Transverse colon (tissue), 4 donors: ENCODE measurements around the gene CCDC88C. TPM values are rescaled to one million over a fixed set of nuclear protein-coding genes. Genes with fewer than 3 reads are reported as not detected.
"Not testable (repeated sequence)": the region's sequence is repeated elsewhere in the genome, so short reads cannot be mapped to it uniquely, and the experiment has no call there.

Experiments used
- DNase-seq: peaks from one replicate; pipeline ENCODE4 v3.0.0-alpha.2; 2019
- H3K27ac ChIP-seq, 4 donors: fragments of 200-600 bp; sonication (generic); 2 replicates each; pipeline ENCODE4 v1.5.1; 2016 to 2018; ENCODE audit warnings: inconsistent platforms in 4 of 4
- H3K27me3 ChIP-seq: fragments of 200-600 bp; sonication (generic); 2 replicates; pipeline ENCODE4 v1.5.1; 2017; ENCODE audit warnings: inconsistent platforms
- H3K36me3 ChIP-seq, 4 donors: fragments of 200-600 bp; sonication (generic); 2 replicates each; pipeline ENCODE4 v1.5.1; 2017 to 2019; ENCODE audit warnings: inconsistent platforms in 4 of 4
- H3K4me1 ChIP-seq, 4 donors: fragments of 200-600 bp; sonication (generic); 2 replicates each; pipeline ENCODE4 v1.5.1; 2017 to 2020; ENCODE audit warnings: inconsistent platforms in 4 of 4
- H3K4me3 ChIP-seq, 4 donors: fragments of 200-600 bp; sonication (generic); 1 replicate in 1 of 4; 2 replicates in 3 of 4; pipeline versions ENCODE4 v1.5.1 to v1.6.1; 2017 to 2019; ENCODE audit warnings: inconsistent platforms in 4 of 4
- H3K9me3 ChIP-seq, 2 donors: fragments of 200-600 bp; sonication (generic); 2 replicates each; pipeline ENCODE4 v1.5.1; 2017 to 2019; ENCODE audit warnings: inconsistent platforms in 2 of 2
- EP300 ChIP-seq: sonication (generic); formaldehyde crosslinking; IDR thresholded peaks from one replicate; pipeline ENCODE4 v1.6.1; 2017; ENCODE audit warnings: antibody characterized with exemption, low read depth
- POLR2A ChIP-seq: fragments of 450-650 bp; IDR thresholded peaks from one replicate; pipeline ENCODE4 v1.6.1; 2016; ENCODE audit warnings: antibody characterized with exemption, mild to moderate bottlenecking, moderate library complexity
- POLR2AphosphoS5 ChIP-seq, 3 donors: sonication (generic); formaldehyde crosslinking; IDR thresholded peaks; one replicate each; pipeline ENCODE4 v1.6.1; 2016; ENCODE audit warnings: antibody characterized with exemption in 3 of 3
- WGBS, 2 donors: methylation state at CpG; one replicate each; pipeline ENCODE4 v1.1.5; 2018; ENCODE audit warnings: low coverage in 1 of 2; 5-methylcytosine and 5-hydroxymethylcytosine counted together
- in situ Hi-C, 4 donors: fragments of 200-750 bp; cut with MboI; loops; one replicate each; pipeline versions ENCODE4 v1.15.0 to v1.15.1; 2017; ENCODE audit warnings: low sequenced_read_pairs in 3 of 4, low pct_ligation_motif_present in 1 of 4, low pct_unique_long_range_greater_than_20kb in 1 of 4
- intact Hi-C: fragments of 100-400 bp; cut with DNase I; formaldehyde crosslinking; loops from one replicate; pipeline ENCODE4 v1.15.1; 2023; ENCODE audit warnings: low total_unique reads
- total RNA-seq, 4 donors: library from RNA; depleted of rRNA; stranded (reverse); fragments of >200 nt; gene quantifications; one replicate each; pipeline ENCODE4 v1.1.0, GENCODE V29; 2016
- TF ChIP-seq, protein P1 (sequence below), 5 experiments: fragments of 200-600 bp in 3 of 5; fragments of 450-650 bp in 2 of 5; sonication (generic) in 3 of 5; IDR thresholded peaks; 1 replicate in 2 of 5; 2 replicates in 3 of 5; pipeline ENCODE4 v1.5.1; 2016 to 2017; ENCODE audit warnings: antibody characterized with exemption in 5 of 5, inconsistent platforms in 3 of 5, mild to moderate bottlenecking in 2 of 5, moderate library complexity in 1 of 5

The CCDC88C gene
- total RNA-seq, 4 donors from 2014 or later, result 29.5 to 171 (median 60.3) TPM

DNA sequence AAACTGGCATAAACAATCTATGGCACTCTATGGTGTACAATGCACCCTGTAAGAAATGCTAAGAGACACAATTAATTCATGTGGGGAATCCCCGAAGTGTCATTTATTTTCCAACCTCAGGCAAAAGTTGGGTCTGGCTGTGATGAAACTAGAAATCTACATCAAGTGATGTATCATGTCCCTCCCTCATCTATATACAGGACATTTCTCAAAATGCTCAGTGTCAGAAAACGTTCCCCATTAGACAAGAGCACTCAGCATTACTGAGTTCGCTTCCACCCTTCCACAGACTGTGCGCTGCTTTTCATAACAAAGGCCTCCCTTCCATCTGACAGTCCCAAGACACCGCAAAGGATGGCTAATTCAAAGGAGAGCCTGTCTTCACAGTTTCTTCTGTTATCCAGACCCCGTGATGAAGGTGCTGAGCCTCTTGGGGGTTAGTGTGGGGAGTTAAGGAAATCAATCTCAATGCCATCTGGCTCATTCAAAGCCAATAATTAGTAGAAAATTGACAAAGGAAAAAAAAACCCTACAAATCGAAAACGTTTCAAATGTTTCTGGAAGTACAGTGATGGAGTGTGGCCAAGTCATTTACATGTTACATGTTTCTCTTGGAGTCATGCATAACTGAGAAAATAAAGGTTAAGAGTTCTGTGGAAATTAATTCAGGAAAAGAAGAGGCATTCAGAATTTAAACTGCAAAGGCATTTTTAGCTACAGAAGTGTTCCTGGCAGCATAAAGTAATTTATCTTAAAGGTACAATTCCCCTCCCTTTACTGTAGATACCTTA, 7.5 kb downstream of the CCDC88C start:
- in situ Hi-C loops (loop anchor here in 1 of 4 donors (25.0 kb wide), 1 partner anchor 98 kb away; no protein-coding TSS in a partner anchor), intact Hi-C loops (no loop called here)
- no peaks in the 10 kb centered on the region for H3K9me3 ChIP-seq
- peaks cover 0 to 32% (median 16%) of the 10 kb centered on the region in 4 donors for H3K4me1 ChIP-seq
- H3K27ac ChIP-seq, result peak overlapping the region; percentile 26 to 62 (median 44)
- WGBS, 2 donors, result 60 to 74% methylated on average over 5 to 8 of the region's 8 CpGs
- H3K27me3 ChIP-seq, result no peaks in the 10 kb centered on the region
- H3K4me3 ChIP-seq, result no peak overlapping the region
- DNase-seq, result no peak
- H3K36me3 ChIP-seq, result no peaks in the 10 kb centered on the region
- no peak for TF ChIP-seq POLR2A
- TF ChIP-seq EP300, result no peak
- no peak for TF ChIP-seq POLR2AphosphoS5 (IDR thresholded peaks at IDR 0.05)
- TF ChIP-seq, protein P1, sequence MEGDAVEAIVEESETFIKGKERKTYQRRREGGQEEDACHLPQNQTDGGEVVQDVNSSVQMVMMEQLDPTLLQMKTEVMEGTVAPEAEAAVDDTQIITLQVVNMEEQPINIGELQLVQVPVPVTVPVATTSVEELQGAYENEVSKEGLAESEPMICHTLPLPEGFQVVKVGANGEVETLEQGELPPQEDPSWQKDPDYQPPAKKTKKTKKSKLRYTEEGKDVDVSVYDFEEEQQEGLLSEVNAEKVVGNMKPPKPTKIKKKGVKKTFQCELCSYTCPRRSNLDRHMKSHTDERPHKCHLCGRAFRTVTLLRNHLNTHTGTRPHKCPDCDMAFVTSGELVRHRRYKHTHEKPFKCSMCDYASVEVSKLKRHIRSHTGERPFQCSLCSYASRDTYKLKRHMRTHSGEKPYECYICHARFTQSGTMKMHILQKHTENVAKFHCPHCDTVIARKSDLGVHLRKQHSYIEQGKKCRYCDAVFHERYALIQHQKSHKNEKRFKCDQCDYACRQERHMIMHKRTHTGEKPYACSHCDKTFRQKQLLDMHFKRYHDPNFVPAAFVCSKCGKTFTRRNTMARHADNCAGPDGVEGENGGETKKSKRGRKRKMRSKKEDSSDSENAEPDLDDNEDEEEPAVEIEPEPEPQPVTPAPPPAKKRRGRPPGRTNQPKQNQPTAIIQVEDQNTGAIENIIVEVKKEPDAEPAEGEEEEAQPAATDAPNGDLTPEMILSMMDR (IDR thresholded peaks at IDR 0.05), result no peak

DNA sequence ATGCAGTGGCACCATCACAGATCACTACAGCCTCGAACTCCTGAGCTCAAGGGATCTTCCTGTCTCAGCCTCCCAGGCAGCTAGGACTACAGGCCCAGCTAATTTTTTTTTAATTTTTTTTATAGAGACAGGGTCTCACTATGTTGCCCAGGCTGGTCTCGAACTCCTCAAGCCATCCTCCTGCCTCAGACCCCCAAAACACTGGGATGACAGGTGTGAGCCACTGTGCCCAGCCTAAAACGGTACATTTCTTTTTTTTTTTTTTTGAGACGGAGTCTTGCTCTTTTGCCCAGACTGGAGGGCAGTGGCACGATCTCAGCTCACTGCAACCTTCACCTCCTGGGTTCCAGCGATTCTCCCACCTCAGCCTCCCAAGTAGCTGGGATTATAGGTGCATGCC, 8.4 kb downstream of the CCDC88C start:
- DNase-seq, intact Hi-C loops, H3K27me3 ChIP-seq, H3K36me3 ChIP-seq, H3K9me3 ChIP-seq, H3K4me3 ChIP-seq: not testable (repeated sequence)
- WGBS, 2 donors, result 82 to 91% methylated on average over 5 to 6 of the region's 6 CpGs
- in situ Hi-C loops, result loop anchor here in 1 of 4 donors (25.0 kb wide), 1 partner anchor 97 kb away; no protein-coding TSS in a partner anchor
- peaks cover 0 to 24% (median 8%) of the 10 kb centered on the region in 4 donors for H3K4me1 ChIP-seq
- peak overlapping the region in 1 of 4 donors; percentile 62 for H3K27ac ChIP-seq

DNA sequence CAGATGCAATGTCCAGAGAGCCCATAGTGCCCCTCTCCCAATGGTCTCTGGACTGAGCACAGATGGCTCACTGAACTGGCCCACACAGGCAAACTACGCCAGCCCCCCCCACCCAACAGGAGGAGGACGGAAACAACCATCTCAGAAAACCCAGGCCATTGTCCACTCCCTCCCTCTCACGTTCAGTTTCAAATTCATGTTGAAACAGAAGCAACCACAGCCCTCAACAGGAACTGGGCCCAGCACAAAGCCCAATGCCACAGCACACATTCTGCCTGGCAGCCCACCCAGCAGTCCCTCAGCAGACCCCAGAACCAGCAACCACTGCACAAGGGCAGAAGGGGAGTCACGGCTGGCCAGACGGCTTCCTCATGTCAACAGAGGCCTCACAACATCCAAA, 10.6 kb downstream of the CCDC88C start:
- Histone ChIP-seq H3K4me1 (peaks cover 6 to 36% (median 22%) of the 10 kb centered on the region in 4 donors), H3K9me3 (no peaks in the 10 kb centered on the region), H3K4me3 (no peak overlapping the region), H3K27me3 (no peaks in the 10 kb centered on the region), H3K27ac (peak overlapping the region in 3 of 4 donors; percentile 28 to 57 (median 46)), H3K36me3 (no peaks in the 10 kb centered on the region)
- DNase-seq, result peak; percentile 42
- TF ChIP-seq POLR2A, result no peak
- TF ChIP-seq POLR2AphosphoS5 (IDR thresholded peaks at IDR 0.05), result no peak
- no peak for TF ChIP-seq EP300
- TF ChIP-seq, protein P1 (IDR thresholded peaks at IDR 0.05), result no peak
- WGBS, 2 donors, result 84% methylated on average over 5 of the region's 5 CpGs; no CpG with 5 or more reads in 1 of the 2 donors
- intact Hi-C loops (no loop called here), in situ Hi-C loops (loop anchor here in 1 of 4 donors (25.0 kb wide), 1 partner anchor 95 kb away; no protein-coding TSS in a partner anchor)

DNA sequence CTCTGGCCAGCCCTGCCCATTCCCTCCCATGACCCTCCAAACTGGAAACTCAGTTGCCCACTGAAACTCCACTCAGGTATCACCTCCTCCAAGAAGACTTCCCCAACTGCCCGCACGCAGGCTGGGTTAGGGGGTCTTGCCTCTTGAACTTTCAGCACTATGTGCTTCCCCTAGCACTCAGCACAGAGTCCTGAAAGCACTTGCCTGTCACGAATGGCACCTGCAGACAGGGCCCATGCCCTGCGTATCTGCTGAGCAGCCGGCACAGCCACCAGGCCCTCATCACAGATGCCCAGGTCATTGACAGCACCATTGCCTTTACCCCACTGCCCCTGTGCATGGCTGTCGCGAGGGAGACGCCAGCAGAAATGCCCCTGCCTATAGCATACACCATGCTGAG, 11.2 kb downstream of the CCDC88C start:
- Histone ChIP-seq H3K4me1 (peaks cover 6 to 42% (median 25%) of the 10 kb centered on the region in 4 donors), H3K27me3 (no peaks in the 10 kb centered on the region), H3K9me3 (no peaks in the 10 kb centered on the region), H3K36me3 (no peaks in the 10 kb centered on the region), H3K27ac (peak overlapping the region in 3 of 4 donors; percentile 28 to 57 (median 46)), H3K4me3 (no peak overlapping the region)
- intact Hi-C loops, result no loop called here
- in situ Hi-C loops, result loop anchor here in 1 of 4 donors (25.0 kb wide), 1 partner anchor 94 kb away; no protein-coding TSS in a partner anchor
- TF ChIP-seq EP300 (no peak), POLR2AphosphoS5 (IDR thresholded peaks at IDR 0.05) (no peak), POLR2A (no peak)
- TF ChIP-seq, protein P1 (IDR thresholded peaks at IDR 0.05), result no peak
- WGBS, 2 donors, result 94% methylated on average over 8 of the region's 8 CpGs; no CpG with 5 or more reads in 1 of the 2 donors
- no peak for DNase-seq
